Gastrocnemius medialis (tissue), 4 donors: Measurements from ENCODE around the gene KCNJ15.

Experiments used
- CTCF ChIP-seq, 5 experiments: fragments of 450-650 bp in 3 of 5; fragments of 200-600 bp in 2 of 5; sonication (generic) in 2 of 5; IDR thresholded peaks in 4 of 5; conservative IDR thresholded peaks in 1 of 5; 1 replicate in 4 of 5; 2 replicates in 1 of 5; pipeline ENCODE4 v1.5.1; 2016 to 2019; ENCODE audit warnings: antibody characterized with exemption in 5 of 5, mild to moderate bottlenecking in 3 of 5, moderate library complexity in 3 of 5
- POLR2A ChIP-seq, 2 donors: fragments of 450-650 bp; IDR thresholded peaks; one replicate each; pipeline ENCODE4 v1.6.1; 2017; ENCODE audit warnings: antibody characterized with exemption in 2 of 2, mild to moderate bottlenecking in 2 of 2, moderate library complexity in 2 of 2

GRCh38 chr21:38341546-38342012 lies 84.8 kb downstream of the KCNJ15 start:
- no peak for TF ChIP-seq CTCF (IDR thresholded peaks at IDR 0.05 in 4 of 5, conservative IDR thresholded peaks at IDR 0.05 in 1 of 5)
- no peak for TF ChIP-seq POLR2A (IDR thresholded peaks at IDR 0.05)
